Esophagus squamous epithelium (tissue), 5 donors: ENCODE data around the gene APMAP. TPM values are rescaled to one million over a fixed set of nuclear protein-coding genes. Genes with fewer than 3 reads are reported as not detected.

Experiments used
- DNase-seq: peaks from one replicate; lab custom pipeline; 2025; lab: John Stamatoyannopoulos, UW
- H3K27ac ChIP-seq, 4 donors: fragments of 200-600 bp; sonication (generic); one replicate each; pipeline ENCODE4 v1.5.1; 2016 to 2019; ENCODE audit warnings: mild to moderate bottlenecking in 1 of 4
- H3K27me3 ChIP-seq, 4 donors: fragments of 200-600 bp; sonication (generic); 1 replicate in 3 of 4; 2 replicates in 1 of 4; pipeline versions ENCODE4 v1.5.1 to v1.6.0; 2017 to 2021; ENCODE audit warnings: antibody characterized with exemption in 1 of 4
- H3K36me3 ChIP-seq, 3 donors: fragments of 200-600 bp; sonication (generic); one replicate each; pipeline ENCODE4 v1.5.1; 2016 to 2019
- H3K4me1 ChIP-seq, 3 donors: fragments of 200-600 bp; sonication (generic); one replicate each; pipeline ENCODE4 v1.5.1; 2017 to 2019
- H3K4me3 ChIP-seq, 4 donors: fragments of 200-600 bp; sonication (generic); 1 replicate in 3 of 4; 2 replicates in 1 of 4; pipeline ENCODE4 v1.5.1; 2016 to 2019; ENCODE audit warnings: mild to moderate bottlenecking in 2 of 4, moderate library complexity in 1 of 4
- H3K9me3 ChIP-seq, 3 donors: fragments of 200-600 bp; sonication (generic); one replicate each; pipeline ENCODE4 v1.5.1; 2016 to 2019
- POLR2A ChIP-seq, 4 donors: fragments of 450-650 bp; IDR thresholded peaks; one replicate each; pipeline ENCODE4 v1.6.1; 2017; ENCODE audit warnings: antibody characterized with exemption in 4 of 4, mild to moderate bottlenecking in 4 of 4, moderate library complexity in 3 of 4
- WGBS, 2 donors: methylation state at CpG; one replicate each; pipeline ENCODE4 v1.1.5; 2018; 5-methylcytosine and 5-hydroxymethylcytosine counted together
- intact Hi-C: fragments of 100-400 bp; cut with DNase I; formaldehyde crosslinking; loops from one replicate; pipeline ENCODE4 v1.15.0; 2022
- total RNA-seq, 4 donors: library from RNA; depleted of rRNA; stranded (reverse); fragments of >200 nt; gene quantifications; one replicate each; pipeline ENCODE4 v1.1.0, GENCODE V29; 2016
- TF ChIP-seq, protein P1 (sequence below), 6 experiments: fragments of 450-650 bp in 4 of 6; fragments of 200-600 bp in 2 of 6; sonication (generic) in 2 of 6; IDR thresholded peaks; one replicate each; pipeline ENCODE4 v1.5.1; 2016 to 2019; ENCODE audit warnings: antibody characterized with exemption in 6 of 6, mild to moderate bottlenecking in 4 of 6, moderate library complexity in 4 of 6
- donor health status: DM: yes; HTN: yes; CAD: no.

Gene APMAP
- total RNA-seq, 4 donors from 2014 or later, result 16.7 to 38.4 (median 25.6) TPM

GRCh38 chr20:25020901-25021301 lies 28.4 kb upstream of the APMAP start:
- intact Hi-C loops, result no loop called here
- WGBS, 2 donors, result 81 to 86% methylated on average over 1 to 6 of the region's 6 CpGs
- Histone ChIP-seq H3K9me3 (no peaks in the 10 kb centered on the region), H3K27me3 (no peaks in the 10 kb centered on the region), H3K27ac (no peak overlapping the region), H3K36me3 (peaks cover 0 to 39% (median 0%) of the 10 kb centered on the region in 3 donors), H3K4me1 (peaks cover 12 to 83% (median 41%) of the 10 kb centered on the region in 3 donors), H3K4me3 (no peak overlapping the region)
- TF ChIP-seq POLR2A (IDR thresholded peaks at IDR 0.05), result no peak
- no peak for DNase-seq

GRCh38 chr20:25020345-25020744 lies 27.8 kb upstream of the APMAP start:
- Histone ChIP-seq H3K27ac (peak overlapping the region in 1 of 4 donors; percentile 54), H3K4me1 (peaks cover 12 to 83% (median 41%) of the 10 kb centered on the region in 3 donors), H3K4me3 (no peak overlapping the region), H3K27me3 (no peaks in the 10 kb centered on the region), H3K36me3 (peaks cover 0 to 45% (median 0%) of the 10 kb centered on the region in 3 donors), H3K9me3 (no peaks in the 10 kb centered on the region)
- TF ChIP-seq, protein P1, sequence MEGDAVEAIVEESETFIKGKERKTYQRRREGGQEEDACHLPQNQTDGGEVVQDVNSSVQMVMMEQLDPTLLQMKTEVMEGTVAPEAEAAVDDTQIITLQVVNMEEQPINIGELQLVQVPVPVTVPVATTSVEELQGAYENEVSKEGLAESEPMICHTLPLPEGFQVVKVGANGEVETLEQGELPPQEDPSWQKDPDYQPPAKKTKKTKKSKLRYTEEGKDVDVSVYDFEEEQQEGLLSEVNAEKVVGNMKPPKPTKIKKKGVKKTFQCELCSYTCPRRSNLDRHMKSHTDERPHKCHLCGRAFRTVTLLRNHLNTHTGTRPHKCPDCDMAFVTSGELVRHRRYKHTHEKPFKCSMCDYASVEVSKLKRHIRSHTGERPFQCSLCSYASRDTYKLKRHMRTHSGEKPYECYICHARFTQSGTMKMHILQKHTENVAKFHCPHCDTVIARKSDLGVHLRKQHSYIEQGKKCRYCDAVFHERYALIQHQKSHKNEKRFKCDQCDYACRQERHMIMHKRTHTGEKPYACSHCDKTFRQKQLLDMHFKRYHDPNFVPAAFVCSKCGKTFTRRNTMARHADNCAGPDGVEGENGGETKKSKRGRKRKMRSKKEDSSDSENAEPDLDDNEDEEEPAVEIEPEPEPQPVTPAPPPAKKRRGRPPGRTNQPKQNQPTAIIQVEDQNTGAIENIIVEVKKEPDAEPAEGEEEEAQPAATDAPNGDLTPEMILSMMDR (IDR thresholded peaks at IDR 0.05), result no peak
- TF ChIP-seq POLR2A (IDR thresholded peaks at IDR 0.05), result no peak
- intact Hi-C loops, result no loop called here
- 91 to 100% methylated on average over 1 to 5 of the region's 5 CpGs for WGBS, 2 donors
- DNase-seq, result no peak

- Histone ChIP-seq H3K9me3 (no peaks in the 10 kb centered on the region), H3K27ac (peak overlapping the region in 3 of 4 donors; percentile 12 to 54 (median 33)), H3K36me3 (peaks cover 0 to 52% (median 0%) of the 10 kb centered on the region in 3 donors), H3K4me3 (no peak overlapping the region), H3K27me3 (no peaks in the 10 kb centered on the region), H3K4me1 (peaks cover 12 to 82% (median 41%) of the 10 kb centered on the region in 3 donors)
- 54 to 79% methylated on average over 8 to 11 of the region's 16 CpGs for WGBS, 2 donors
- TF ChIP-seq, protein P1 (IDR thresholded peaks at IDR 0.05), result no peak
- TF ChIP-seq POLR2A (IDR thresholded peaks at IDR 0.05), result no peak
- intact Hi-C loops, result no loop called here
- DNase-seq, result no peak
Measured at GRCh38 chr20:25019381-25020155, 27.0 kb upstream of the APMAP start.

GRCh38 chr20:25018841-25019240 lies 26.3 kb upstream of the APMAP start:
- H3K27ac ChIP-seq, result peak overlapping the region in 1 of 4 donors; percentile 54
- H3K9me3 ChIP-seq, result no peaks in the 10 kb centered on the region
- intact Hi-C loops, result no loop called here
- DNase-seq, result no peak
- 94 to 100% methylated on average over 1 to 4 of the region's 6 CpGs for WGBS, 2 donors
- H3K4me3 ChIP-seq, result no peak overlapping the region
- H3K36me3 ChIP-seq, result peaks cover 0 to 60% (median 0%) of the 10 kb centered on the region in 3 donors
- no peaks in the 10 kb centered on the region for H3K27me3 ChIP-seq
- H3K4me1 ChIP-seq, result peaks cover 12 to 75% (median 36%) of the 10 kb centered on the region in 3 donors
- TF ChIP-seq, protein P1 (IDR thresholded peaks at IDR 0.05), result no peak
- no peak for TF ChIP-seq POLR2A (IDR thresholded peaks at IDR 0.05)

- no peak for DNase-seq
Measured at GRCh38 chr20:25018425-25018824, 25.9 kb upstream of the APMAP start.

More at GRCh38 chr20:25018425-25018824, 25.9 kb upstream of the APMAP start:
- no peak overlapping the region for H3K4me3 ChIP-seq
- WGBS, 2 donors, result 79 to 81% methylated on average over 2 of the region's 2 CpGs
- H3K4me1 ChIP-seq, result peaks cover 12 to 71% (median 32%) of the 10 kb centered on the region in 3 donors
- H3K36me3 ChIP-seq, result peaks cover 0 to 64% (median 2%) of the 10 kb centered on the region in 3 donors
- no peaks in the 10 kb centered on the region for H3K27me3 ChIP-seq
- H3K9me3 ChIP-seq, result no peaks in the 10 kb centered on the region
- H3K27ac ChIP-seq, result peak overlapping the region in 1 of 4 donors; percentile 56
- no peak for TF ChIP-seq POLR2A (IDR thresholded peaks at IDR 0.05)
- TF ChIP-seq, protein P1 (IDR thresholded peaks at IDR 0.05), result no peak
- intact Hi-C loops, result no loop called here
